PC-9 (cell line): Measurements from ENCODE around the gene CECR2.
A peak's percentile ranks its signal among the peaks of the same experiment; 100 is the strongest.

Experiments used
- CTCF ChIP-seq: fragments of 200-600 bp; sonication (generic); conservative IDR thresholded peaks from 2 replicates; pipeline ENCODE4 v1.6.1; 2017; ENCODE audit warnings: mixed run types, antibody characterized with exemption, mild to moderate bottlenecking, moderate library complexity
- EZH2 ChIP-seq: fragments of 200-600 bp; sonication (generic); IDR thresholded peaks from 2 replicates; pipeline ENCODE4 v1.8.0; 2017; ENCODE audit warnings: antibody characterized with exemption, low read depth

DNA sequence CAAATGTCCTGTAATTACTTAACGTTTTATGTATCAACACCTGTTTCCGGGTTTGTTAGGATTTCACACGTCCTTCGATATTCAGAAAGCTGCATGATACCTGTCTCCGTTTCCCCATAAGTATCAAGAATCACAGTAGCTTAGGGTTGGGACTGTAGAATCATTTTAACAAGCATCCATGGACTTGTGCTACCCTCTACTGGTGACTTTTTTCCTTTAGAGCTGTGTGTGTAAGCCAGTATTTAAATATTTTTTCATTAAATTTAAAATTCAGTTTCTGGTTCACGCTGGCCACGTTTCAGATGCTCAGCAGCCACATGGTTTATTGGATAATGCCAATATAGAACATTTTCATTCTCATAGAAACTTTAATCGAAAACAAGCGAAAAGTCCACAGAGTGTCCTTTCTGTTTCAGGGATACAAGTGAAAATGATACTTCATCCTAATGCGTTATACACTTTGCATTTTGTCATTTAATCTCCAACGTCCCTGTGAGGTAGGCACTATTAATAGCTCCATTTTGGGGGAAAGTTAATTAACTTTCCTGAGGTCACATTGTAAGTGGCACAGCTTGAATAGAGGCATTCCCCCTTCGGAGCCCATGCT lies 132.5 kb downstream of the CECR2 start:
- peak; percentile 75 for TF ChIP-seq CTCF
- no peak for TF ChIP-seq EZH2
